ENCODE measurements around the gene KCNB1. TPM values are rescaled to one million over a fixed set of nuclear protein-coding genes. Genes with fewer than 3 reads are reported as not detected.

KCNB1 gene
- total RNA-seq, 4 donors from 2014 or later: 1.9 to 5.6 (median 2.3) TPM

- WGBS, 2 donors (ENCODE audit: low coverage in 1 of 2): 87% methylated on average over 8 of the region's 8 CpGs; no CpG with 5 or more reads in 1 of the 2 donors
- Histone ChIP-seq H3K27ac (no peak overlapping the region), H3K36me3 (no peaks in the 10 kb centered on the region), H3K27me3 (no peaks in the 10 kb centered on the region), H3K4me1 (no peaks in the 10 kb centered on the region), H3K4me3 (no peak overlapping the region), H3K9me3 (no peaks in the 10 kb centered on the region)
- in situ Hi-C loops (cut with MboI; ENCODE audit: low pct_ligation_motif_present in 1 of 4, low pct_unique_long_range_greater_than_20kb in 1 of 4, low sequenced_read_pairs in 3 of 4): loop anchor here in 1 of 4 donors (10.0 kb wide), 1 partner anchor 189 kb away; no protein-coding TSS in a partner anchor
- TF ChIP-seq POLR2AphosphoS5 (IDR thresholded peaks at IDR 0.05): no peak
- no peak for TF ChIP-seq POLR2A (IDR thresholded peaks at IDR 0.05)
- DNase-seq: no peak
- intact Hi-C loops (cut with DNase I; ENCODE audit: low total_unique reads): no loop called here
These were observed 41.4 kb upstream of the KCNB1 start for GRCh38 chr20:49523767-49524360.

GRCh38 chr20:49521356-49521755 is 38.9 kb upstream of the KCNB1 start:
- DNase-seq: no peak
- Histone ChIP-seq H3K36me3 (no peaks in the 10 kb centered on the region), H3K27me3 (no peaks in the 10 kb centered on the region), H3K4me3 (no peak overlapping the region), H3K9me3 (no peaks in the 10 kb centered on the region), H3K27ac (no peak overlapping the region), H3K4me1 (no peaks in the 10 kb centered on the region)
- intact Hi-C loops (cut with DNase I; ENCODE audit: low total_unique reads): no loop called here
- in situ Hi-C loops (cut with MboI; ENCODE audit: low pct_ligation_motif_present in 1 of 4, low pct_unique_long_range_greater_than_20kb in 1 of 4, low sequenced_read_pairs in 3 of 4): loop anchor here in 1 of 4 donors (10.0 kb wide), 1 partner anchor 187 kb away; no protein-coding TSS in a partner anchor
- TF ChIP-seq EP300 (IDR thresholded peaks at IDR 0.05; ENCODE audit: low read depth) (no peak), POLR2AphosphoS5 (IDR thresholded peaks at IDR 0.05) (no peak), POLR2A (IDR thresholded peaks at IDR 0.05) (no peak), CTCF (IDR thresholded peaks at IDR 0.05) (no peak)
- WGBS, 2 donors (ENCODE audit: low coverage in 1 of 2): 70% methylated on average over 4 of the region's 4 CpGs; no CpG with 5 or more reads in 1 of the 2 donors

GRCh38 chr20:49519777-49520359 is 37.4 kb upstream of the KCNB1 start:
- intact Hi-C loops (cut with DNase I; ENCODE audit: low total_unique reads) (no loop called here), in situ Hi-C loops (cut with MboI; ENCODE audit: low pct_ligation_motif_present in 1 of 4, low pct_unique_long_range_greater_than_20kb in 1 of 4, low sequenced_read_pairs in 3 of 4) (loop anchor here in 3 of 4 donors (10.0 kb wide), 1 partner anchor 185 kb away; no protein-coding TSS in a partner anchor)
- H3K4me3 ChIP-seq: no peak overlapping the region
- H3K27ac ChIP-seq: no peak overlapping the region
- TF ChIP-seq POLR2AphosphoS5 (IDR thresholded peaks at IDR 0.05): no peak
- TF ChIP-seq CTCF (IDR thresholded peaks at IDR 0.05): no peak
- no peak for TF ChIP-seq EP300 (IDR thresholded peaks at IDR 0.05; ENCODE audit: low read depth)
- TF ChIP-seq POLR2A (IDR thresholded peaks at IDR 0.05): no peak
- H3K27me3 ChIP-seq: no peaks in the 10 kb centered on the region
- H3K4me1 ChIP-seq: no peaks in the 10 kb centered on the region
- 81 to 100% methylated on average over 1 to 5 of the region's 5 CpGs for WGBS, 2 donors (ENCODE audit: low coverage in 1 of 2)
- DNase-seq: no peak
- H3K36me3 ChIP-seq: no peaks in the 10 kb centered on the region
- no peaks in the 10 kb centered on the region for H3K9me3 ChIP-seq

- Histone ChIP-seq H3K4me1 (no peaks in the 10 kb centered on the region), H3K27ac (no peak overlapping the region), H3K27me3 (no peaks in the 10 kb centered on the region), H3K4me3 (no peak overlapping the region), H3K36me3 (no peaks in the 10 kb centered on the region), H3K9me3 (no peaks in the 10 kb centered on the region)
- intact Hi-C loops (cut with DNase I; ENCODE audit: low total_unique reads): no loop called here
- no peak for DNase-seq
- no peak for TF ChIP-seq POLR2A (IDR thresholded peaks at IDR 0.05)
- TF ChIP-seq EP300 (IDR thresholded peaks at IDR 0.05; ENCODE audit: low read depth): no peak
- no peak for TF ChIP-seq CTCF (IDR thresholded peaks at IDR 0.05)
- no peak for TF ChIP-seq POLR2AphosphoS5 (IDR thresholded peaks at IDR 0.05)
- in situ Hi-C loops (cut with MboI; ENCODE audit: low pct_ligation_motif_present in 1 of 4, low pct_unique_long_range_greater_than_20kb in 1 of 4, low sequenced_read_pairs in 3 of 4): loop anchor here in 2 of 4 donors (10.0 kb wide), 1 partner anchor 184 kb away; no protein-coding TSS in a partner anchor
- WGBS, 2 donors (ENCODE audit: low coverage in 1 of 2): 56 to 70% methylated on average over 2 to 4 of the region's 4 CpGs
These were observed 36.8 kb upstream of the KCNB1 start for GRCh38 chr20:49519212-49519712.

Measured in transverse colon (tissue), 4 donors.